Fibroblast of pulmonary artery (primary cell): ENCODE measurements around the gene PPP1CC.
A peak's percentile ranks its signal among the peaks of the same experiment; 100 is the strongest.

ENCODE experiments used
- DNase-seq: peaks from one replicate; pipeline ENCODE4 v3.0.0-alpha.2; 2010; ENCODE audit warnings: low read depth
- H3K4me3 ChIP-seq: replicated peaks from 2 replicates; pipeline ENCODE4 v1.5.1; 2011; ENCODE audit warnings: low read depth, mild to moderate bottlenecking, control low read depth, low read length, moderate library complexity
- CTCF ChIP-seq: IDR thresholded peaks from 2 replicates; pipeline ENCODE4 v1.5.1; 2011; ENCODE audit warnings: mild to moderate bottlenecking, control low read depth, low read length, inconsistent platforms; ENCODE audit errors: missing control alignments

Gene PPP1CC

GRCh38 chr12:110699591-110700445 is 42.9 kb downstream of the PPP1CC start:
- TF ChIP-seq CTCF = peak; percentile 4
- no peak overlapping the region for H3K4me3 ChIP-seq
- no peak for DNase-seq

GRCh38 chr12:110698171-110698902 is 44.4 kb downstream of the PPP1CC start:
- TF ChIP-seq CTCF = peak; percentile 79
- peak; percentile 92 for DNase-seq
- H3K4me3 ChIP-seq = no peak overlapping the region

- TF ChIP-seq CTCF = no peak
- no peak overlapping the region for H3K4me3 ChIP-seq
- DNase-seq = no peak
Observed at GRCh38 chr12:110697236-110697635, 45.5 kb downstream of the PPP1CC start.

- H3K4me3 ChIP-seq = no peak overlapping the region
- no peak for TF ChIP-seq CTCF
- no peak for DNase-seq
Observed at GRCh38 chr12:110696283-110696682, 46.4 kb downstream of the PPP1CC start.

- no peak for TF ChIP-seq CTCF
- no peak overlapping the region for H3K4me3 ChIP-seq
- DNase-seq = no peak
Observed at GRCh38 chr12:110694330-110694901, 48.3 kb downstream of the PPP1CC start.

- TF ChIP-seq CTCF = no peak
- H3K4me3 ChIP-seq = no peak overlapping the region
- DNase-seq = no peak
Observed at GRCh38 chr12:110693731-110694130, 49.0 kb downstream of the PPP1CC start.
